Endodermal cell (in vitro differentiated cells): ENCODE results near the gene SORD. TPM values are rescaled to one million over a fixed set of nuclear protein-coding genes. Genes with fewer than 3 reads are reported as not detected.
A peak's percentile ranks its signal among the peaks of the same experiment; 100 is the strongest.

ENCODE experiments used
- DNase-seq: peaks from one replicate; pipeline ENCODE4 v3.0.0-alpha.2; 2017
- H3K27ac ChIP-seq: 2 replicates; pipeline ENCODE4 v1.5.1; 2013; ENCODE audit warnings: mild to moderate bottlenecking, low read depth, low read length, moderate library complexity
- H3K27me3 ChIP-seq: 2 replicates; pipeline ENCODE4 v1.6.1; 2013; ENCODE audit warnings: mild to moderate bottlenecking, low read length, moderate library complexity; ENCODE audit not compliant: insufficient read depth, control insufficient read depth, poor library complexity, severe bottlenecking
- H3K36me3 ChIP-seq: 2 replicates; pipeline ENCODE4 v1.7.0; 2013; ENCODE audit warnings: mild to moderate bottlenecking, low read length, moderate library complexity; ENCODE audit not compliant: control insufficient read depth, insufficient read depth
- H3K4me1 ChIP-seq: one replicate; pipeline ENCODE4 v1.7.0; 2013; ENCODE audit warnings: low read length; ENCODE audit not compliant: control insufficient read depth, insufficient read depth
- H3K4me3 ChIP-seq: 2 replicates; pipeline ENCODE4 v1.5.1; 2013; ENCODE audit warnings: mild to moderate bottlenecking, low read length, moderate library complexity
- H3K9ac ChIP-seq: 2 replicates; pipeline ENCODE4 v1.6.1; 2013; ENCODE audit warnings: mild to moderate bottlenecking, low read length, moderate library complexity; ENCODE audit not compliant: poor library complexity, severe bottlenecking; ENCODE audit errors: extremely low read depth
- H3K9me3 ChIP-seq: 2 replicates; pipeline ENCODE4 v1.6.1; 2013; ENCODE audit warnings: mild to moderate bottlenecking, low read length, moderate library complexity; ENCODE audit not compliant: control insufficient read depth
- H3K27ac Mint-ChIP-seq: 2 replicates; pipeline ENCODE4 v1.8.0; 2020; ENCODE audit warnings: mixed read lengths
- H3K27me3 Mint-ChIP-seq: 2 replicates; pipeline ENCODE4 v1.8.0; 2021; ENCODE audit warnings: mild to moderate bottlenecking, mixed read lengths; ENCODE audit not compliant: insufficient read depth
- H3K36me3 Mint-ChIP-seq: 2 replicates; pipeline ENCODE4 v1.8.0; 2020; ENCODE audit warnings: low read depth, mixed read lengths
- H3K4me1 Mint-ChIP-seq: 2 replicates; pipeline ENCODE4 v1.8.0; 2020; ENCODE audit warnings: mixed read lengths
- H3K4me3 Mint-ChIP-seq: 2 replicates; pipeline ENCODE4 v1.8.0; 2020; ENCODE audit warnings: mild to moderate bottlenecking, moderate library complexity, mixed read lengths
- H3K9me3 Mint-ChIP-seq: 2 replicates; pipeline ENCODE4 v1.8.0; 2020; ENCODE audit warnings: mild to moderate bottlenecking, mixed read lengths
- CTCF ChIP-seq: fragments of 200-600 bp; sonication (generic); conservative IDR thresholded peaks from 2 replicates; pipeline ENCODE4 v1.5.0; 2021; ENCODE audit warnings: antibody characterized with exemption, mild to moderate bottlenecking
- WGBS, 2 experiments: methylation state at CpG; one replicate each; pipeline versions ENCODE4 v1.1.5 to v1.1.7; 2013; ENCODE audit warnings: missing lambda C conversion rate in 2 of 2, mixed read lengths in 1 of 2; ENCODE audit not compliant: insufficient coverage in 1 of 2, insufficient read length in 1 of 2; 5-methylcytosine and 5-hydroxymethylcytosine counted together
- total RNA-seq, 2 donors: library from RNA; stranded (reverse); fragmentation: NEBNext Ultra II Directional in 1 of 2; extraction: Animal tissue kit (Norgen Biotek cat#: 25700) in 1 of 2; gene quantifications; 2 replicates in 1 of 2; 3 replicates in 1 of 2; pipeline ENCODE4 v1.2.1, GENCODE V29; 2021

SORD gene
- total RNA-seq, 2 donors from 2014 or later = 28.7 to 40.3 TPM

GRCh38 chr15:45116482-45117307 lies 93.7 kb downstream of the SORD start:
- Histone ChIP-seq H3K27ac (no peak overlapping the region), H3K9me3 (no peaks in the 10 kb centered on the region), H3K4me3 (no peak overlapping the region), H3K27me3 (peaks cover 87% of the 10 kb centered on the region), H3K4me1 (no peaks in the 10 kb centered on the region), H3K36me3 (no peaks in the 10 kb centered on the region), H3K9ac (no peak overlapping the region)
- Mint-ChIP-seq H3K27ac (no peak overlapping the region), H3K36me3 (no peaks in the 10 kb centered on the region), H3K4me1 (peaks cover 16% of the 10 kb centered on the region), H3K4me3 (no peak overlapping the region), H3K27me3 (peaks cover 91% of the 10 kb centered on the region), H3K9me3 (peaks cover 7% of the 10 kb centered on the region)
- TF ChIP-seq CTCF = no peak
- WGBS, 2 experiments = 90 to 94% methylated on average over 55 to 65 of the region's 65 CpGs
- DNase-seq = no peak

GRCh38 chr15:45117308-45118130 lies 94.5 kb downstream of the SORD start:
- Histone ChIP-seq H3K27me3 (peaks cover 85% of the 10 kb centered on the region), H3K27ac (no peak overlapping the region), H3K9me3 (no peaks in the 10 kb centered on the region), H3K9ac (no peak overlapping the region), H3K36me3 (no peaks in the 10 kb centered on the region), H3K4me1 (no peaks in the 10 kb centered on the region), H3K4me3 (no peak overlapping the region)
- WGBS, 2 experiments = 86 to 88% methylated on average over 19 to 33 of the region's 33 CpGs
- peaks cover 10% of the 10 kb centered on the region for H3K4me1 Mint-ChIP-seq
- no peak overlapping the region for H3K4me3 Mint-ChIP-seq
- no peak for TF ChIP-seq CTCF
- peaks cover 89% of the 10 kb centered on the region for H3K27me3 Mint-ChIP-seq
- H3K27ac Mint-ChIP-seq = no peak overlapping the region
- no peak for DNase-seq
- no peaks in the 10 kb centered on the region for H3K36me3 Mint-ChIP-seq
- peaks cover 7% of the 10 kb centered on the region for H3K9me3 Mint-ChIP-seq

GRCh38 chr15:45118131-45118588 lies 95.2 kb downstream of the SORD start:
- no peak overlapping the region for H3K4me3 Mint-ChIP-seq
- Histone ChIP-seq H3K36me3 (no peaks in the 10 kb centered on the region), H3K9ac (no peak overlapping the region), H3K27ac (no peak overlapping the region), H3K4me3 (no peak overlapping the region), H3K27me3 (peaks cover 85% of the 10 kb centered on the region), H3K9me3 (no peaks in the 10 kb centered on the region), H3K4me1 (no peaks in the 10 kb centered on the region)
- WGBS, 2 experiments = 6 to 11% methylated on average over 11 to 14 of the region's 14 CpGs
- peak; percentile 97 for DNase-seq
- H3K9me3 Mint-ChIP-seq = peaks cover 7% of the 10 kb centered on the region
- H3K4me1 Mint-ChIP-seq = peaks cover 7% of the 10 kb centered on the region
- peak; percentile 99 for TF ChIP-seq CTCF
- no peaks in the 10 kb centered on the region for H3K36me3 Mint-ChIP-seq
- no peak overlapping the region for H3K27ac Mint-ChIP-seq
- H3K27me3 Mint-ChIP-seq = peaks cover 89% of the 10 kb centered on the region
